ENCODE data around the gene DTX3.
"Not testable (repeated sequence)": the region's sequence is repeated elsewhere in the genome, so short reads cannot be mapped to it uniquely, and the experiment has no call there.

Gene DTX3

GRCh38 chr12:57583008-57583831 lies 21.4 kb upstream of the DTX3 start:
- no peak for DNase-seq (ENCODE audit: low read depth)

- no peak for DNase-seq (ENCODE audit: low read depth)
These were observed 20.6 kb upstream of the DTX3 start for GRCh38 chr12:57584050-57584449.

DNA sequence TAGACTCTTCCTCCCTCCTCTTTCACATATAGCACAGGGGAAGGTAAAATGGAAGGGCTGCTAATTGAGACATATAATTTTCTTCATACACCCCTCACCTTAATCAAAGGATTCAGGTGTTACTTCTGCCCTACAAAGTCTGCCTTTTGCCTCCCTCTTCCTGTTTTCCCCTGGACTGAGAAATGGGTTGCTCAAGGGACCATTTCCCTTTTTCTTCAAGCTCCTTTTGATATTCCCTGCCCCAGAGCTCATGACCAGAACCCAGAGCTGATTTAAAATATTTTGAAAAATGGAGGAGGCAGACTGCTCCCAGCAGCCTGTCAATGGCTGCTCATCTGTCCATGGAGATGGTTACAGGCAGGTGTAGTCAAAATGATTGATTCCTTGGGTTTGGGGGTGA lies 19.9 kb upstream of the DTX3 start:
- no peak for DNase-seq (ENCODE audit: low read depth)

- DNase-seq (ENCODE audit: low read depth) = no peak
These were observed 19.5 kb upstream of the DTX3 start for GRCh38 chr12:57585156-57585555.

DNA sequence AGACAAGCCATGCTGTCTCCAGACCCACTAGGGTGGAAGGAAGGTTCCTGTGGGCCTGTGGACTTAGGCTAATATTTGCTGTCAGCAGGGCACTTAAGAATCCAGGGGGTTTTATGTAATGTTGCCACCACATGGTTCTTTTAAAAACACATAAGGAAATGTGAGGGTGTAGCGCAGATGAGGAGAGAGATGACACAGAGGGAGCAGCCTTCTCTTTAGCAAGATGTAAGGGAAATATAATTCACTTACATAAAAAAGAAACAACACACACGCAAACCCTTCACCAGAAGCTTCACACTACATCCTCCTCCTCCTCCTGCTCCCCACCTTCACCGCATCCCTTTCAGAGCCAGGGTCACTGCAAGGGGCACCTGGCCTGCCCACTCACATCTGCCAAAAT lies 18.5 kb upstream of the DTX3 start:
- DNase-seq (ENCODE audit: low read depth) = no peak

GRCh38 chr12:57586832-57587429 lies 17.7 kb upstream of the DTX3 start:
- DNase-seq (ENCODE audit: low read depth) = no peak

DNA sequence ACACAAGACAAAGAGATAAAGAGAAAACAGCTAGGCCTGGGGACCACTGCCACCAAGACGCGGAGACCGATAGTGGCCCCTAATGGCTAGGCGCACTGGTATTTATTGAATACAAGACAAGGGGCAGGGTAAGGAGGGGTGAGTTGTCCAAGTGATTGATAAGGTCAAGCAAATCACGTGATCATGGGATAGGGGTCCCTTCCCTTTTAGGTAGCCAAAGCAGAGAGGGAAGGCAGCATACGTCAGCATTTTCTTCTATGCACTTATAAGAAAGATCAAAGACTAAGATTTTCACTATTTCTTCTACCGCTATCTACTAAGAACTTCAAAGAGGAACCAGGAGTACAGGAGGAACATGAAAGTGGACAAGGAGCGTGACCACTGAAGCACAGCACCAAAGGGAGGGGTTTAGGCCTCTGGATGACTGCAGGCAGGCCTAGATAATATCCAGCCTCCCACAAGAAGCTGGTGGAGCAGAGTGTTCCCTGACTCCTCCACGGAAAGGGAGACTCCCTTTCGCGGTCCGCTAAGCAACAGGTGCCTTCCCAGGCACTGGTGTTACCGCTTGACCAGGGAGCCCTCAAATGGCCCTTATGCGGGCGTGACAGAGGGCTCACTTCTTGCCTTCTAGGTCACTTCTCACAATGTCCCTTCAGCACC lies 15.5 kb upstream of the DTX3 start:
- not testable (repeated sequence) for DNase-seq (ENCODE audit: low read depth)

GRCh38 chr12:57590479-57590863 lies 14.2 kb upstream of the DTX3 start:
- DNase-seq (ENCODE audit: low read depth) = no peak

GRCh38 chr12:57590864-57591781 lies 13.5 kb upstream of the DTX3 start, which contains the start of gene PIP4K2C:
PIP4K2C (plus strand) TSS chr12:57591192; CDS start chr12:57591290, 98 bp downstream.
- no peak for DNase-seq (ENCODE audit: low read depth)

DNA sequence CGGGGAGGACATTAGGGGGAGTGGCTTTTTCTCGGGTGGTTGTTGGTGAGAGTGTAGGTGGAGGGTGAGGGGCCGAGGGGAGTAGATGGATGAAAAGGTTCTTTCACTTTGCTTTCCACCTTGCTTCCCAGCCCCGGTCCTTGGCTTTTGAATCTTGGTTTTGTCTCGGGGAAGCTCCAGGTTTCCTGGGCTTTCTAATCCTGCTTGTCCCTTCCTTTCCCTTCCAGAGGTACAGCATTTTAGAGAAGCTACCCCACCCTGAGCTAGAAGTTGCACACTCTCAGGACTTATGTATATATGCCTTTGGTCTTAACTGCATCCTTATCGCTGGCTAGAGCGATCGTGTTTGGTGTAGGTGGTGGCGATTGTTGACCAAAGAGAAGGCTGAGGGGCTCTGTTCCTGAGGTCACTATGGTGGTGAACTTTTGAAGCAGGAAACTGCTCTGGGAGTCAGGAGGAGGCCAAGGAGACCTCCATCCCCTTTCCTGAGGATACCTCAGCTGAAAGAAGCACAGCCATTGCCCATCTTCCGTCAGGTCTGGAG lies 12.8 kb upstream of the DTX3 start:
- DNase-seq (ENCODE audit: low read depth) = no peak

GRCh38 chr12:57592551-57593165 lies 12.0 kb upstream of the DTX3 start:
- no peak for DNase-seq (ENCODE audit: low read depth)

DNA sequence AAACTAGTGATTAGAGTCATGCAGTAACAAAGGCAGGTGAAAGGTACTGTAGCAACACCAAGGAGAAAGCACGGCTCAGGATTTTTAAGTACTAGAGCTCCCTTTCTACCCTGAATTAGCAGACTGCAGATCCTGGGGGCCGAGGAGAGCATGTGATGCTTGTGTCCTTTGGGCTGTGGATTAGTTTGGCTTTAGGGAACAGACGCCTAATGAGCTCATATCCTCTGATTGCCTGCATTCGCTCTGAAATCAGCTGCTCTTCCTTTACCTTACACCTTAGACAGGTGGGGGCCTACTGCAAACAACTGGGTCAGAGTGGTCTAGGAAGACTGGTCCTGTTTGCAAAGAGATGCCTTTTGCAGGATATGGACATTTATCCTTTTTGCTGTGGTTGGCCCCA lies 11.4 kb upstream of the DTX3 start:
- DNase-seq (ENCODE audit: low read depth) = no peak

DNA sequence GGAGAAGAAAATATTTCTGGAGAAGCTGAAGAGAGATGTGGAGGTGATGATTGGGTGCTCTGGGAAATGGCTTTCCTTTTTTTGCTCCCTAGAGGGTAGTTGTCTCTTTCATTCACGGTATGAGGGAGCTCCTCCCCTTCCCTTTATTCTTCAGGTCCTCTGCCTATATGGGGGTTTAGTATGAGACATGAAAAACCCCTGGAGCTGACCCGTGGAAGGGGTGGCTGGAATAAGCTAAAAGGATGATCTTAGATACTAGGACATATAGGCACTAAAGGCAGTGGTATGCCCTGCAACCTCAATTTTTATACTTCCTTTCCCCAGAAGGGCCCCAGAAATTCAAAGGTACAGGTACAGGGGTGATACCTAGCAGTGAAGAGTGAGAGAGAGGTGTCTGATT lies 4.2 kb upstream of the DTX3 start:
- no peak for DNase-seq (ENCODE audit: low read depth)

GRCh38 chr12:57602544-57602943 lies 2.1 kb upstream of the DTX3 start:
- DNase-seq (ENCODE audit: low read depth) = no peak

DNA sequence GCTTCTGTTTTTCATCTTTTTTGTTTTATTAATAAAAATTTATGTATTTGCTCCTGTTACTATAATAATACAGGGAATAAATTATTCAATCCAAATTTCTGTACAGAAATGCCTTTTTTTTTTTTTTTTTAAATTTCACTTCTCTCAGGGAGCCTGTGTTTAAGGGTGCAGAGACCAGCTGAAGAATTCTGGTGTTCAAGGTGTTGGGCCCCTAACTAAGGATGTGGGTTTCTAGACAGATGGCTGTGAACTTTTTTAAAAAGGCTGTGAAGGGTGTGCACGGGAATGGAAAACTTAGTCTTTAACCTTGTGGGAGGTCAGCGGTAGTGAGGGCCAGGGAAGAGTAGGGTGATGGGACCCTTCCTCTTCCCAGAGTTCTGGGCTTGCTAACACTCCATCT lies 1.3 kb upstream of the DTX3 start:
- no peak for DNase-seq (ENCODE audit: low read depth)

DNA sequence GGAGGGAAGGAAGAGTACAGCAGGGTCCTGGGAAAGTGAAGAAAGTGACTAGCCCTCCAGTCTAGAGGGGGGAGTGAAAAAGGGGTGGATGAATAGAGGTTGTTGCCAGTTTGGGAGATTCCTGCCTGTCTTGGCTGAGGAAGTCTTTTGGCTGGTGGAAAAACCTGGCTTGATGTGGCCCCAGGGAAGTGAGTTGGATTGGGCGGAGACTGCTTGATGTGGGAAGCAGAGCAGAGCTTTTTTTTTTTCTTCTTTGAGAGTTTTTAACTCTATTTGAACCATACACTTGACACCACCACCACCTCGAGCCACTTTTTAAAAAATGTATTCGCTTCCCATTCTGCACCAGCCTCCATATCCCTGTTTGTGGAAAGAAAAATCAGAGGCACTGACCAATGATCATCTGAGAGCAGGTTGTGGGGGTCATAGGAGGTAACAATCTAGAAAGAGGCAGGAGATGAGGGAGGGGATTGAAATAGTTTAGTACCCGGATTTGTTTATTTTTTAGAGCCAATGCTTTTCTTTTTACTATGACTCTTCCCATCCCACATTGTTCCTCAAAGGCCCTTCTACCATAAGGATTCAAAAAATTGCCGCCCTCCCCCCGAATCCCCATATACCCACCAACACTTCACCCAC lies 690 bp upstream of the DTX3 start:
- DNase-seq (ENCODE audit: low read depth) = no peak

GRCh38 chr12:57604992-57605810 lies 577 bp downstream of the DTX3 start:
- no peak for DNase-seq (ENCODE audit: low read depth)

DNA sequence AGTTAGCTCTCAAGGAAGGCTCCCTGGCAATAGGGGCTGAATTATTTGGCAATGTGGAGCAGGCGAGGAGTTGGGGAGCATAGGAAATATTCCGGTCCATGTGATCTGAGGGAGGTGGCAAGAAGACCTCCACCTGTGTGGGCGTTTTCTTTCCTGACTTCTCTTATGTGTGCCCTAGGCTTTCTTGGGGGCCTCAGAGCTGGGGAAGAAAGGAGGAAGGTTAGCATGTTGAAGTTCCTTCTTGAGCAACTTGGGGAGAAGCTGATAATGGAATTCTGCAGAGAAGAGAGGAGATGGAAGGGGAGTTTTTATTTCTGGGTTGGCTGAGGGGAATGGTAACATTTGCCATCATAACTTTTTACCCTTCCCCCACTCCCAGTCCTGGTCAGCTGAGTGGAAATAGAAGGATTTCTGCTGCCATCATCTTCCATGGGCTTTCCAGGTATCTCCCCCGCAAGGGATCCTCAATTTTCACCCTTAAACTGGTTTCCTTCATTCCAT lies 1.2 kb downstream of the DTX3 start:
- no peak for DNase-seq (ENCODE audit: low read depth)

- no peak for DNase-seq (ENCODE audit: low read depth)
These were observed 1.8 kb downstream of the DTX3 start for GRCh38 chr12:57606399-57606798.

DNA sequence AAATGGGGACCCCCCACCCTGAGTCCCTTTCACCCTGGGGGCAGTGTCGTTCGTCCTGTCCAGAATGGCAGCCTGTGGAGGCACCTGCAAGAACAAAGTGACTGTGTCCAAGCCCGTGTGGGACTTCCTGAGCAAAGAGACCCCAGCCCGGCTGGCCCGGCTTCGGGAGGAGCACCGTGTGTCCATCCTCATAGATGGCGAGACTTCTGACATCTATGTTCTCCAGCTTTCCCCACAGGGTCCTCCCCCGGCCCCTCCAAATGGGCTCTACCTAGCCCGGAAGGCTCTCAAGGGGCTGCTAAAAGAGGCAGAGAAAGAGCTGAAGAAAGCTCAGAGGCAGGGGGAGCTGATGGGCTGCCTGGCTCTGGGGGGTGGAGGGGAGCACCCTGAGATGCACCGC lies 2.2 kb downstream of the DTX3 start:
- no peak for DNase-seq (ENCODE audit: low read depth)

Data from GM04503 (cell line).